ENCODE results near the gene LCLAT1.

LCLAT1 gene

DNA sequence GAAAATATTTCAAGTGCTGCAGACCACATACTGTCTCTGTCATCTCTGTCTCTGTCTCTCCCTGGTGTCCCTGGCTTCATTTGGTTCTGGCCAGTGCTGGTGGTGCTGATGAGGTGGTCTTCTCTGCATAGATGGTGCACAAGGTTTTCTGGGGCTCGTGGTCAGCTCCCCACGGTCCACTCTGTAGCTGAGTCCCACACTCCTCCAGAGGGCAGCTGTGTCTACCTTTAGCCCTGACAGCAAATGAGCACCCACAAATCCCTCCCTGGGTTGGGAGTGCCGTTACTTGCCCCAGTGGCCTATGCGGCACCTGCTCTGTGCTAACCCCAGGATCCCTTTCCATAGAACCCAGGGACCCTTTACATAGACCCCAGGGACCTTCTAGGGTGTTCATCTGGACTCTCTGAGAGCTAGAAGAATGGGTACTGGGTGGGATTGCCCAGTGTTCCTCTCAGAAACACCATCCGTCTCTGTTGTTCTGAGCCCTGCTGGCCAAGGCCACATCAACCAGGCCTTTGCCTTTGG is 230.9 kb downstream of the LCLAT1 start:
- H3K9me3 ChIP-seq (ENCODE audit: control insufficient read depth, insufficient read depth, low read length) = no peaks in the 10 kb centered on the region
- no peaks in the 10 kb centered on the region for H3K27me3 ChIP-seq (ENCODE audit: control insufficient read depth, insufficient read depth, low read length)
- H3K4me1 ChIP-seq (ENCODE audit: control insufficient read depth, insufficient read depth, low read length) = no peaks in the 10 kb centered on the region
- H3K9ac ChIP-seq (ENCODE audit: low read depth, low read length) = no peak overlapping the region
- no peak overlapping the region for H3K4me3 ChIP-seq (ENCODE audit: low read depth, low read length)
- no peaks in the 10 kb centered on the region for H3K36me3 ChIP-seq (ENCODE audit: control insufficient read depth, insufficient read depth, low read length)

DNA sequence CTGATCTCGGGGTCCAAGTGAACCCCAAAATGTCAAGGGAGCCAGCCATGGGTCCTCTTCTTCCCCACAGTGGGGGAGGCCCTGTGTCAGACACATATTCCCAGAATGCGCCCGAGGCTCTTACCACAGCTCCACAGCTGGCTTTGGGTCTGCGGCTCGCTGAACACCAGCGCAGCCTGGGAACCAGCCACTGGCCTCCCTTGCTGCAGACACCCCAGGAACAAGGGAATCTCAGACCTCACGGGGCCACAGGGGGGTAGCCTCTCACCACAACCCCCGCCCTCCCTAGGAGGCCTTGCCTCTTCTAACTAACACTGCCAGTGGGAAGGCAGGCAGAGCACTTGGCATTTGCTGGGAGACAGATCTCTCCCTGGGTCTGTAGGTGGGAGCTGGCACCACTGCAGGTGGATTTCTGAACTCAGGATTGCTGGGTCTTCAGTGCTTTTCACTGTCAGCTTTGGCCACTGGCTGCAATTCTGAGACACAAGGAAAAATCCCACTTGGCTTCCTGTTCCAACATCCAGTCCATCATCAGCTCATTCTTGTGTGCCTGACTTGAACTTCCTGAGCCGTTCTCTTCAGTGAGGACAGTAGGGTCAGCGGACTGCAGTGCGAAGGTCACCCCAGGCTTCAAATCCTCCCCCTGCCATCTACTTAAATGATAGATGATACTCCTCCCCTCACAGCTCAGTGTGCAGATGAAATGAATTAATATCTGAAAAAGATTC is 231.5 kb downstream of the LCLAT1 start:
- Histone ChIP-seq H3K9ac (ENCODE audit: low read depth, low read length) (no peak overlapping the region), H3K4me3 (ENCODE audit: low read depth, low read length) (no peak overlapping the region), H3K36me3 (ENCODE audit: control insufficient read depth, insufficient read depth, low read length) (no peaks in the 10 kb centered on the region), H3K27me3 (ENCODE audit: control insufficient read depth, insufficient read depth, low read length) (no peaks in the 10 kb centered on the region), H3K4me1 (ENCODE audit: control insufficient read depth, insufficient read depth, low read length) (no peaks in the 10 kb centered on the region), H3K9me3 (ENCODE audit: control insufficient read depth, insufficient read depth, low read length) (no peaks in the 10 kb centered on the region)

- Histone ChIP-seq H3K9ac (ENCODE audit: low read depth, low read length) (no peak overlapping the region), H3K4me1 (ENCODE audit: control insufficient read depth, insufficient read depth, low read length) (no peaks in the 10 kb centered on the region), H3K4me3 (ENCODE audit: low read depth, low read length) (no peak overlapping the region), H3K27me3 (ENCODE audit: control insufficient read depth, insufficient read depth, low read length) (no peaks in the 10 kb centered on the region), H3K36me3 (ENCODE audit: control insufficient read depth, insufficient read depth, low read length) (no peaks in the 10 kb centered on the region), H3K9me3 (ENCODE audit: control insufficient read depth, insufficient read depth, low read length) (no peaks in the 10 kb centered on the region)
Measured at GRCh38 chr2:30679426-30680088, 232.5 kb downstream of the LCLAT1 start.

GRCh38 chr2:30680121-30680520 is 233.1 kb downstream of the LCLAT1 start:
- no peaks in the 10 kb centered on the region for H3K27me3 ChIP-seq (ENCODE audit: control insufficient read depth, insufficient read depth, low read length)
- H3K9me3 ChIP-seq (ENCODE audit: control insufficient read depth, insufficient read depth, low read length) = no peaks in the 10 kb centered on the region
- H3K9ac ChIP-seq (ENCODE audit: low read depth, low read length) = no peak overlapping the region
- H3K4me1 ChIP-seq (ENCODE audit: control insufficient read depth, insufficient read depth, low read length) = no peaks in the 10 kb centered on the region
- H3K4me3 ChIP-seq (ENCODE audit: low read depth, low read length) = no peak overlapping the region
- H3K36me3 ChIP-seq (ENCODE audit: control insufficient read depth, insufficient read depth, low read length) = no peaks in the 10 kb centered on the region

- Histone ChIP-seq H3K27me3 (ENCODE audit: control insufficient read depth, insufficient read depth, low read length) (no peaks in the 10 kb centered on the region), H3K4me1 (ENCODE audit: control insufficient read depth, insufficient read depth, low read length) (peaks cover 3% of the 10 kb centered on the region)
Measured at GRCh38 chr2:30681022-30681421, 234.0 kb downstream of the LCLAT1 start.

DNA sequence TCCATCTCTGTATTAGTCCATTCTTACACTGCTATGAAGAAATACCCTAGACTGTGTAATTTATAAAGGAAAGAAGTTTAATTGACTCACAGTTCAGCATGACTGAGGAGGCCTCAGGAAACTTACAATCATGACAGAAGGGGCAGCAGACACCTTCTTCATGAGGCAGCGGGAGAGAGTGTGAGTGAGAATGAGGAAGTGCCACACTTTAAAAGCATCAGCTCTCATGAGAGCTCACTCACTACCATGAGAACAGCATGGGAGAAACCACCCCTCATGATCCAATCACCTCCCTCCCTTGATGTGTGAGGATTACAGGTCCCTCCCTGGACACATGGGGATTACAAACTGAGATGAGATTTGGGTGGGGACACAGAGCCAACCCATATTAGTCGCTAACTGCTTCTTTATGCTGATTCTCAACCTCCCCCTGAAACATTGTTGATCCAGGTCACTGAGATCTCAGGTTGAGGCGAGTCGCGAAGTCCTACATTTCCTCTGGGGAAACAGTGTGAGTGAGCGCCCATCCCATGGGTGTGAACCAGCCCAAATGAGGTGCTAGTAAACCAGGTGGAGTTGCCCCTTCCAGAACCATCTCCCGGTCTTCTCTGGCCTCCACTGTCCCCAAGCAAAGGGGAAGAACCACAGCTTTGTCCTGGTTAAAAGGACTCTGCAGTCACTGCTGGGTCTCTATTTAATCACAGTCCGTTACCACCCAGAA is 236.3 kb downstream of the LCLAT1 start:
- Histone ChIP-seq H3K4me3 (ENCODE audit: low read depth, low read length) (no peak overlapping the region), H3K27me3 (ENCODE audit: control insufficient read depth, insufficient read depth, low read length) (no peaks in the 10 kb centered on the region), H3K4me1 (ENCODE audit: control insufficient read depth, insufficient read depth, low read length) (peaks cover 3% of the 10 kb centered on the region)

More at GRCh38 chr2:30681022-30681421, 234.0 kb downstream of the LCLAT1 start:
- Histone ChIP-seq H3K9ac (ENCODE audit: low read depth, low read length) (no peak overlapping the region), H3K4me3 (ENCODE audit: low read depth, low read length) (no peak overlapping the region), H3K9me3 (ENCODE audit: control insufficient read depth, insufficient read depth, low read length) (no peaks in the 10 kb centered on the region), H3K36me3 (ENCODE audit: control insufficient read depth, insufficient read depth, low read length) (no peaks in the 10 kb centered on the region)

GRCh38 chr2:30684026-30684425 is 237.0 kb downstream of the LCLAT1 start:
- no peak overlapping the region for H3K4me3 ChIP-seq (ENCODE audit: low read depth, low read length)
- H3K9ac ChIP-seq (ENCODE audit: low read depth, low read length) = no peak overlapping the region
- H3K27me3 ChIP-seq (ENCODE audit: control insufficient read depth, insufficient read depth, low read length) = no peaks in the 10 kb centered on the region
- no peaks in the 10 kb centered on the region for H3K36me3 ChIP-seq (ENCODE audit: control insufficient read depth, insufficient read depth, low read length)
- no peaks in the 10 kb centered on the region for H3K9me3 ChIP-seq (ENCODE audit: control insufficient read depth, insufficient read depth, low read length)
- H3K4me1 ChIP-seq (ENCODE audit: control insufficient read depth, insufficient read depth, low read length) = peaks cover 6% of the 10 kb centered on the region

More for the DNA sequence above, 236.3 kb downstream of the LCLAT1 start:
- Histone ChIP-seq H3K9ac (ENCODE audit: low read depth, low read length) (no peak overlapping the region), H3K9me3 (ENCODE audit: control insufficient read depth, insufficient read depth, low read length) (no peaks in the 10 kb centered on the region), H3K36me3 (ENCODE audit: control insufficient read depth, insufficient read depth, low read length) (no peaks in the 10 kb centered on the region)

DNA sequence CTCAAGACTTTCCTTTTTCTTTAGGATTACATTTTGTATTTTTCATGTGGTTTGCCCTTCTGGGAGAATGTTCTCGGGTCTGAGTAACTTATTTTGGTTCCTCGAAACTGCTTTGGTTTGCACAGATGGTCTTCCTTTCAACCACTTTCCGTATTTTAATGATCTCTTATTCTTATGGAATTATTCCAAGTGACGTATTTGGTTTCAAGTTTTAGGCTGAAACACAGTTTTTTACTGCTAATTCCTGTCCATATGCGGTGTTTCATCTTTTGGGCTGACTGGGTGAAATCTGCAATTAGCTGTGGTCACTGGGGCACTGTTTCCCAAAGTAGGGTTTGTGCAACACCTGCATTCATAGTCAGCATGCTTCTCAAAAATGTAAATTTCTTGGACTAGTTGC is 237.5 kb downstream of the LCLAT1 start:
- no peak overlapping the region for H3K4me3 ChIP-seq (ENCODE audit: low read depth, low read length)
- H3K36me3 ChIP-seq (ENCODE audit: control insufficient read depth, insufficient read depth, low read length) = no peaks in the 10 kb centered on the region
- no peaks in the 10 kb centered on the region for H3K27me3 ChIP-seq (ENCODE audit: control insufficient read depth, insufficient read depth, low read length)
- H3K9me3 ChIP-seq (ENCODE audit: control insufficient read depth, insufficient read depth, low read length) = no peaks in the 10 kb centered on the region
- peaks cover 7% of the 10 kb centered on the region for H3K4me1 ChIP-seq (ENCODE audit: control insufficient read depth, insufficient read depth, low read length)
- H3K9ac ChIP-seq (ENCODE audit: low read depth, low read length) = no peak overlapping the region

DNA sequence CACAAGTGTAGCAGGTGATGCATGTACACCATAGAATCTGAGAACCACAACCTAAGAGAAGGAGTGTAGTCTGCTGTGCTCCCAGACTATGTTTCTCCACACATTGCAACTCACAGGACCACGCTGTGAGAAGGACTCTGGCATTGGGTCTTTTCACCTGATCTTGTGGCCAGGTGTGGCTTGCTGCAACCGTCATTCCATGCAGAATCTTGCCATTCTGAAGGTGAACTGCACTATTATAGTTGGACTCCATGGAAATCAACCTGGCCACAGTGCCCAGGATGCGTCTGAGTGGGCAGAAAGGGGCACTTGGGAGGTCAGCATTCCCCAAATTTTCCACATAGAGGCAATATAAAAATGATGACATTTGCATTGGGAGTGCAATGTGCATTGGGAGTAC is 237.9 kb downstream of the LCLAT1 start:
- no peaks in the 10 kb centered on the region for H3K36me3 ChIP-seq (ENCODE audit: control insufficient read depth, insufficient read depth, low read length)
- H3K4me1 ChIP-seq (ENCODE audit: control insufficient read depth, insufficient read depth, low read length) = peaks cover 7% of the 10 kb centered on the region
- H3K9ac ChIP-seq (ENCODE audit: low read depth, low read length) = no peak overlapping the region
- H3K27me3 ChIP-seq (ENCODE audit: control insufficient read depth, insufficient read depth, low read length) = no peaks in the 10 kb centered on the region
- no peaks in the 10 kb centered on the region for H3K9me3 ChIP-seq (ENCODE audit: control insufficient read depth, insufficient read depth, low read length)
- no peak overlapping the region for H3K4me3 ChIP-seq (ENCODE audit: low read depth, low read length)

- H3K4me1 ChIP-seq (ENCODE audit: control insufficient read depth, insufficient read depth, low read length) = peaks cover 7% of the 10 kb centered on the region
- no peaks in the 10 kb centered on the region for H3K27me3 ChIP-seq (ENCODE audit: control insufficient read depth, insufficient read depth, low read length)
- no peak overlapping the region for H3K4me3 ChIP-seq (ENCODE audit: low read depth, low read length)
Measured at GRCh38 chr2:30686000-30686399, 239.0 kb downstream of the LCLAT1 start.

GRCh38 chr2:30686669-30687068 is 239.6 kb downstream of the LCLAT1 start:
- no peaks in the 10 kb centered on the region for H3K27me3 ChIP-seq (ENCODE audit: control insufficient read depth, insufficient read depth, low read length)
- H3K4me1 ChIP-seq (ENCODE audit: control insufficient read depth, insufficient read depth, low read length) = peaks cover 7% of the 10 kb centered on the region
- H3K9me3 ChIP-seq (ENCODE audit: control insufficient read depth, insufficient read depth, low read length) = no peaks in the 10 kb centered on the region
- H3K36me3 ChIP-seq (ENCODE audit: control insufficient read depth, insufficient read depth, low read length) = no peaks in the 10 kb centered on the region
- no peak overlapping the region for H3K4me3 ChIP-seq (ENCODE audit: low read depth, low read length)
- H3K9ac ChIP-seq (ENCODE audit: low read depth, low read length) = no peak overlapping the region

More at GRCh38 chr2:30686000-30686399, 239.0 kb downstream of the LCLAT1 start:
- Histone ChIP-seq H3K36me3 (ENCODE audit: control insufficient read depth, insufficient read depth, low read length) (no peaks in the 10 kb centered on the region), H3K9ac (ENCODE audit: low read depth, low read length) (no peak overlapping the region), H3K9me3 (ENCODE audit: control insufficient read depth, insufficient read depth, low read length) (no peaks in the 10 kb centered on the region)
